SK-N-SH treated with all-trans-retinoic acid at 6 μM for 48 hours (cell line): ENCODE data around the gene REV3L.
A peak's percentile ranks its signal among the peaks of the same experiment; 100 is the strongest.

Source experiments
- ATAC-seq: fragments of 200-7000 bp; cut with Tn5 transposase; 3 replicates; pipeline ENCODE4 v1.9.1; 2020; ENCODE audit warnings: mild to moderate bottlenecking, moderate library complexity
- ARNTL ChIP-seq: fragments of 450-650 bp; formaldehyde crosslinking; IDR thresholded peaks from 2 replicates; pipeline ENCODE4 v1.5.0; 2020; ENCODE audit warnings: low read depth, mild to moderate bottlenecking, moderate library complexity, borderline replicate concordance
- BACH2 ChIP-seq: fragments of 250-450 bp; sonication (Bioruptor Pico); IDR thresholded peaks from 2 replicates; pipeline ENCODE4 v1.9.0; 2021; ENCODE audit warnings: mild to moderate bottlenecking, borderline replicate concordance
- CREB5 ChIP-seq: fragments of 250-450 bp; sonication (Bioruptor Pico); IDR thresholded peaks from 2 replicates; pipeline ENCODE4 v1.5.1; 2020; ENCODE audit warnings: low read depth, mild to moderate bottlenecking, moderate library complexity
- CSDC2 ChIP-seq: fragments of 250-450 bp; sonication (Bioruptor Pico); IDR thresholded peaks from 2 replicates; pipeline ENCODE4 v1.5.0; 2020; ENCODE audit warnings: mild to moderate bottlenecking, moderate library complexity
- CSRNP3 ChIP-seq: fragments of 250-450 bp; sonication (Bioruptor Pico); IDR thresholded peaks from 2 replicates; pipeline ENCODE4 v1.5.1; 2021; ENCODE audit warnings: mild to moderate bottlenecking, moderate library complexity
- ESRRG ChIP-seq: fragments of 250-450 bp; sonication (Bioruptor Pico); IDR thresholded peaks from 2 replicates; pipeline ENCODE4 v1.6.1; 2021; ENCODE audit warnings: mild to moderate bottlenecking
- GLIS3 ChIP-seq: fragments of 250-450 bp; sonication (Bioruptor Pico); IDR thresholded peaks from 2 replicates; pipeline ENCODE4 v1.5.0; 2020; ENCODE audit warnings: mild to moderate bottlenecking, moderate library complexity
- ISL1 ChIP-seq: fragments of 250-450 bp; sonication (Bioruptor Pico); IDR thresholded peaks from 2 replicates; pipeline ENCODE4 v2.1.2; 2022; ENCODE audit warnings: mild to moderate bottlenecking, moderate library complexity
- OSR1 ChIP-seq: fragments of 250-450 bp; sonication (Bioruptor Pico); IDR thresholded peaks from 2 replicates; pipeline ENCODE4 v1.8.0; 2022; ENCODE audit warnings: moderate library complexity, mild to moderate bottlenecking, inconsistent platforms
- PATZ1 ChIP-seq: fragments of 250-450 bp; sonication (Bioruptor Pico); IDR thresholded peaks from 2 replicates; pipeline ENCODE4 v1.8.0; 2020; ENCODE audit warnings: mild to moderate bottlenecking, moderate library complexity, borderline replicate concordance
- POU6F1 ChIP-seq: fragments of 250-450 bp; sonication (Bioruptor Pico); IDR thresholded peaks from 2 replicates; pipeline ENCODE4 v1.8.0; 2021; ENCODE audit warnings: low read depth, mild to moderate bottlenecking, moderate library complexity, borderline replicate concordance
- PPARA ChIP-seq: fragments of 250-450 bp; sonication (Bioruptor Pico); IDR thresholded peaks from 2 replicates; pipeline ENCODE4 v1.5.0; 2020; ENCODE audit warnings: mild to moderate bottlenecking, borderline replicate concordance
- RARB ChIP-seq: fragments of 250-450 bp; sonication (Bioruptor Pico); IDR thresholded peaks from 2 replicates; pipeline ENCODE4 v1.8.0; 2021; ENCODE audit warnings: mild to moderate bottlenecking, moderate library complexity
- SNAI2 ChIP-seq: fragments of 250-450 bp; sonication (Bioruptor Pico); IDR thresholded peaks from 2 replicates; pipeline ENCODE4 v1.5.0; 2020; ENCODE audit warnings: mild to moderate bottlenecking, moderate library complexity
- TCF4 ChIP-seq: fragments of 250-450 bp; sonication (Bioruptor Pico); IDR thresholded peaks from 2 replicates; pipeline ENCODE4 v1.8.0; 2021; ENCODE audit warnings: mild to moderate bottlenecking, moderate library complexity, borderline replicate concordance
- TOX ChIP-seq: fragments of 250-450 bp; sonication (Bioruptor Pico); IDR thresholded peaks from 2 replicates; pipeline ENCODE4 v1.8.0; 2021; ENCODE audit warnings: mild to moderate bottlenecking, moderate library complexity, borderline replicate concordance
- TSHZ2 ChIP-seq: fragments of 250-450 bp; sonication (Bioruptor Pico); IDR thresholded peaks from 2 replicates; pipeline ENCODE4 v1.5.0; 2020; ENCODE audit warnings: mild to moderate bottlenecking, moderate library complexity
- ZC3H10 ChIP-seq: fragments of 250-450 bp; sonication (Bioruptor Pico); IDR thresholded peaks from 2 replicates; pipeline ENCODE4 v1.5.1; 2021; ENCODE audit warnings: mild to moderate bottlenecking, moderate library complexity
- ZFP3 ChIP-seq: fragments of 250-450 bp; sonication (Bioruptor Pico); IDR thresholded peaks from 2 replicates; pipeline ENCODE4 v1.5.0; 2020; ENCODE audit warnings: mild to moderate bottlenecking, moderate library complexity
- ZFP30 ChIP-seq: fragments of 450-650 bp; formaldehyde crosslinking; IDR thresholded peaks from 2 replicates; pipeline ENCODE4 v1.5.0; 2022; ENCODE audit warnings: mild to moderate bottlenecking, moderate library complexity
- ZNF565 ChIP-seq: fragments of 450-650 bp; formaldehyde crosslinking; conservative IDR thresholded peaks from 2 replicates; pipeline ENCODE4 v1.5.0; 2020; ENCODE audit warnings: low read depth, mild to moderate bottlenecking, moderate library complexity
- ZNF8 ChIP-seq: fragments of 450-650 bp; formaldehyde crosslinking; IDR thresholded peaks from 2 replicates; pipeline ENCODE4 v1.5.0; 2020; ENCODE audit warnings: mild to moderate bottlenecking, moderate library complexity

REV3L gene

GRCh38 chr6:111503660-111504059 lies 20.6 kb upstream of the REV3L start:
- TF ChIP-seq SNAI2 (CRISPR knock-in tag) (no peak), PATZ1 (CRISPR knock-in tag) (no peak), TOX (no peak), RARB (CRISPR knock-in tag) (no peak), GLIS3 (CRISPR knock-in tag) (no peak), ESRRG (CRISPR knock-in tag) (no peak), PPARA (no peak), CSRNP3 (no peak), TCF4 (no peak), CSDC2 (CRISPR knock-in tag) (no peak), ZNF565 (CRISPR knock-in tag) (no peak), OSR1 (CRISPR knock-in tag) (no peak), POU6F1 (no peak), ZFP3 (CRISPR knock-in tag) (no peak), ZNF8 (no peak), TSHZ2 (CRISPR knock-in tag) (no peak), BACH2 (CRISPR knock-in tag) (no peak), CREB5 (CRISPR knock-in tag) (no peak)
- TF ChIP-seq, all 23 proteins: peak for 0

GRCh38 chr6:111503194-111503593 lies 20.2 kb upstream of the REV3L start:
- peak; percentile 61; the same call in 2 of the 3 replicates for ATAC-seq
- no peak for TF ChIP-seq ZC3H10 (CRISPR knock-in tag)
- no peak for TF ChIP-seq BACH2 (CRISPR knock-in tag)
- TF ChIP-seq ISL1 = no peak
- no peak for TF ChIP-seq ARNTL (CRISPR knock-in tag)
- TF ChIP-seq ZNF565 (CRISPR knock-in tag) = no peak
- TF ChIP-seq ZFP30 (CRISPR knock-in tag) = no peak
- TF ChIP-seq CSDC2 (CRISPR knock-in tag) = no peak
- 0 out of 2 replicates have a peak, but pooled peaks have one; percentile 22 for TF ChIP-seq ESRRG (CRISPR knock-in tag)
- no peak for TF ChIP-seq TSHZ2 (CRISPR knock-in tag)

More at GRCh38 chr6:111503660-111504059, 20.6 kb upstream of the REV3L start:
- peak; percentile 64 for ATAC-seq
